ENCODE measurements around the gene TTC12.
"Not testable (repeated sequence)": the region's sequence is repeated elsewhere in the genome, so short reads cannot be mapped to it uniquely, and the experiment has no call there.

The TTC12 gene

GRCh38 chr11:113286009-113286408 lies 28.4 kb upstream of the TTC12 start:
- DNase-seq (ENCODE audit: low read depth, low spot score) = no peak

DNA sequence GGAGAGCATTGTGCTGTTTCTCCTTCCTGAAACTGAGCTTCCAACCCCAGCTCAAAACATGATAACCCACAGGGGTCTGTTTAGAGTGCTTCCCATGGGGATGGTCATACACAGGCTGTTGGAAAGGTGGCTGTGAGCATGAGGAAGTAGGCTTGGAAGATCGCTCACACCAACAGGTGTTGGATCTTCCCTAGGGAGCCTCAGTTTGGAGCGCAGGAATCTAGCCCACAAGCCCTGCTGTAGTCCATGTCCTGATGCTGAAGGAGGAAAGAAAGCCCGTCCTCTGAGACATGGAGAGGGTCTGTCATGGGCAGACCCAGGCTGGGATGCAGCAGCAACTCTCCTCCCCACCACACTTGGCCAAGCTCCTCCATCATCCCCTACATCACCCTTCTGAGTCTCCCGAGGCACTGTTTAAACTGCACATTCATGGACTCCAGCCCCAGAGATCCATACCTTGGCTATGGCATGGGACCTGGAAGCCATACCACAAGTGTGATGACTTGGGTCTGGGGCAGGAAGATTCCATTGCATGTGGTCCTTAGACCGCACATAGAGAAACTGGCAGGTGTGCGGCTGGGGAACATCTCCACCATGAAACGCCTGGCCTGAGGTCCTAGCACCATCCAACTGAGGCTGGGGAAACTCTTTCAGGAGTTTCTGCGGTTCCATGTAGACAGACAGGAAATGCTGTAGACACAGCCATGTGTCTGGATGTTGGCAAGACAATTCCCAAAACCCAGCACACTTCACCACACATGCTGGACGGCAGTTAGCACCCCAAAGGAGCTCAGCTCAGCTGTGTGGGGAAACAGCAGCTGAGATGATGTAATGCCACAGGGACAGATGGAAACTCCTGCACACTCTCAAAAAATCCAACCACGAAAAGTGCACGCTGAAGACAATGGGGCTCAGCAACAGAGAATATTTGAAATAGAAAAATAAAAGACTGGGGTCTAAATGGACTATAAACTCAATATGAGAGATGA lies 27.6 kb upstream of the TTC12 start:
- peak; percentile 22 for DNase-seq (ENCODE audit: low read depth, low spot score)

DNA sequence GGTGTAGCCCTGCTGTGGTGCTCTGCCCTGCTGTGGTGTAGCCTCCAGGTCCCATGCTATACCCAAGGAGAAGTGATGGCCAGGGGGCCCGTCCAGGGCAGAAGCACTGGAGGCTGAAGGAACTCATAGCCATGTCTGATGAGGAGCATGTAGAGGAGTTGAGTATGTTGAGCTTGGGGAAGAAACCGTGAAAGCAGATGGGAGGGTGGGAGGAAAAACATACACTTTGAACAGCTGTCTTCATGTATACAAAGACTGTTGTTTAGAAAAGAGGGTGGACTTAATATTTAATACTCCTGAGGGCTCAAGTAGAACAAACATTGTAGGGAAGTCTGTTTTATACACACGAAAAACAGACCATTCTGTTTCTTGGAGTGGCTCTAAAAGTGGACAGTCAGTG lies 26.6 kb upstream of the TTC12 start:
- no peak for DNase-seq (ENCODE audit: low read depth, low spot score)

GRCh38 chr11:113288286-113288863 lies 26.0 kb upstream of the TTC12 start:
- DNase-seq (ENCODE audit: low read depth, low spot score) = no peak

GRCh38 chr11:113289431-113290187 lies 24.8 kb upstream of the TTC12 start:
- peak; percentile 84 for DNase-seq (ENCODE audit: low read depth, low spot score)

DNA sequence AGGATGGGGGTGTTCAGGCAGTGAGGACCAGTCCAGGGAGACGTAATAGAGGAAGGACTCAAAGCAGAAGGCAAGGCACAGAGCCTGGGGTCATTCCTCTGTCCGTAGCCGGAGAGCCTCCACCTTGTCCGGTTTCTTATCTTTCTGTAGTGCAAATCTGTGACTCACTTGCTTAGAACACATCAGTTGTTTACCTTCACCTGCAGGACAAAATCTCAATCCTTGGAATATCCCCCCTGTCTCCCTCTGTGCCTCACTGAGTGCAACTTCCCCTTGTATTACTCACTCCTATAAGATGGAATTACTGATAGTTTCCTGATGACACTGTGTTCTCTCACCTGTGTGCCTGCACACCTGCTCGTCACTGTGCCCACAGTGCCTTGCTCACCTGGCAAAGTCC lies 20.4 kb upstream of the TTC12 start:
- no peak for DNase-seq (ENCODE audit: low read depth, low spot score)

- no peak for DNase-seq (ENCODE audit: low read depth, low spot score)
Observed at GRCh38 chr11:113295993-113296392, 18.4 kb upstream of the TTC12 start.

DNA sequence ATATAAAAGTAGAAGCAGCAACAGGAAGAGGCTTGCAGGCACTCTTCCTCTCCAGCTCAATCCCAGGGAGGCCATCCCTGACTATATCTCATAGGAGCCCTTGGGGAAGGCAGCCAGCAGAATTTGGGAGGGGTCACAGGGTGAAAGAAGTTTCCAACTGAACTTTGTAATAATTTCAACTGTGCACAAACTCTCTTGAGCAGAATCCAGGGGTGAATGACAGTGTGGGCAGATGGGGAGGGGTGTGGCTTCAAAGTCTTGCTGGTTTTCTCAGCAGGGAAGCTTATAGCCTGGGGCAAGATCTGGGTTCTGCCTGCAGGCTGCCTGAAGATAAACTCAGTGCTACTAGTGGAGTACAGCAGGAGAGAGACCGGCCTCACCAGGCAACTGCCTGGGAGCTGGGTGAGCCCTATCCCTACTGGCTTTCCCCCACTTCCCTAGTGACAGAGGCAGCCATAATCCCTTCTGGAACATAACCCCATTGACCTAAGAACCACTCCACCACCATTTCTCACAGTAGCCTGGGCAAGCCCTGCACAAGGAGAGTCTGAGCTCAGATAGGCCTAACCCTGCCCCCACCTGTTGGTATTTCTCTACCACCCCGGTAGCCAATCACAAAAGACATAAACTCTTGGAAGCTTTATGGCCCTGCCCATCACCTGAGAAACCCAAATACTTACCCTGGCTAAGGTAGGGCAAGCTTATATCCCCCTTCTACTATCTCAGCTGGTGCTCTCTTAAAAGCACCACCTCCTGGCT lies 17.8 kb upstream of the TTC12 start:
- no peak for DNase-seq (ENCODE audit: low read depth, low spot score)

GRCh38 chr11:113298496-113298895 lies 15.9 kb upstream of the TTC12 start:
- not testable (repeated sequence) for DNase-seq (ENCODE audit: low read depth, low spot score)

DNA sequence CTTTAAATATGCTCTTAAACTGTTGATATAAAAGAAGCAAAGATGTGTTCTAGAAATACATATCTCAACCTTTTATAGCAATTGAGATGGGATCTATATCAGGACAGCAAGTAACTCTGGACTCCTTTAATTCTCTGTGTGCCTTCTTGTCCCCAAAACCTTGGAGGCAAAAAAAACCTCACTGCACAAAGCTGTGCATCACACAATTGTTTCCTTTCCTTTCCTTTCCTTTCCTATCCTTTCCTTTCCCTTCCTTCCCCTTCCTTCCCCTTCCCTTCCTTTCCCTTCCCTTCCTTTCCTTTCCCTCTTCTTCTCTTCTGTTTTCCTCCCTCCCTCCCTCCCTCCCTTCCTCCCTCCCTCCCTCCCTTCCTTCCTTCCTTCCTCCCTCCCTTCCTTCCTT lies 9.5 kb upstream of the TTC12 start:
- DNase-seq (ENCODE audit: low read depth, low spot score) = no peak

DNA sequence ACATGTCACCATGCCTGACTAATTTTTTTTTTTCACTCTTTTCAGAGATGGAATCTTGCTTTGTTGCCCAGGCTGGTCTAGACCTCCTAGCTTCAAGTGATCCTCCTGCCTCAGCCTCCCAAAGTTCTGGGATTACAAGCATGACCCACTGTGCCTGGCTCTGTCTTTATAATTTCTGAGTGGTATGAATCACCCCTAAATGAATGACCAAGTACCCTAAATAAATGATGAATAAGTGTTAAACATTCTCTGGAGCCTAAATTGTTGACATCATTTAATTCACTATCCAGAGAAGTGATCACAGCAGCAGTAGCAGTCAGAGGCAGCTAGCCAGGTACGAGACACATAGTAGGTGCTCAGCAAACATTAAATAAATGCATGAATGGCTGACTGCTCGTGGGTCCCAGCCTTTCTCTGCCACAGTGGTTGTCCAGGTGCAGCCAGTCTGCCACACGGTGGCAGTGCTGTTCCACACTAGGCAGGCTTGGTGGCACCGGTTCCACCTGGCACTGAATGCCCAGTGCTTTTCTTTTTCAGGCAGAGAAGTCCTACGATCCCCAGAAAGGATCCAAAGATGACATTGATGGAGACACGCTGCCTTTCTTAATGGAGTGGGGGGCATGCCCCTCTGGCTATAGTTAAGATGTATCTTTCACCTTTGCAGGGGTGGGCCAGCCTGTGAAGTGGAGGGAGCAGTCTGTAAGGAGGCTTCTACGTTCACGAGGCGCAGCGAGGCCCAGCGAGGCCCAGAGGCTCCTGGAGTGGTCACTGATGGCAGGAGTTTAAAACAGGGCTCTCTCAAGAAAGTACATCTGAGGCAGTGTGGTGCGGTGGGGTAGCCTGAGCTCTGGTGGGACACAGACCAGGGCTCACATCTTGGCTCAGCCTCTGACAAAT lies 8.7 kb upstream of the TTC12 start:
- DNase-seq (ENCODE audit: low read depth, low spot score) = peak; percentile 90

DNA sequence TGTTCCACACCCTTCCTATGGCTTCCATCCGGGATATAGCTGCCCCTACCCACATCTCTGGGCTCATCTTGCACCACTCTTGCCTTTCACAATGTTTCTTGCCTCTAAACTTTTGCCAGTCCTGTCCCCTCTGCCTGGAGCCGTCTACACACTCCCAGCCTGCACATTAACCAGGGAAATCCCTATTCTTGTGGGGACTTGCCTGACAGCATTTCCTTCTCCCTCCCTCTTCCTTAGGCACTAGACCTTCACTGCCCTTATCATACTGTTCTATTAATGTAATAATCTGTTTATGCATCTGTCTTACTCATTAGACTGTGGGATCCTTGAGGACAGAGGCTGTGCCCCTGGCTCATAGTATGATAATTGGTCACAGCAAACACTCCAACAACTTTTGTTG lies 5.8 kb upstream of the TTC12 start:
- DNase-seq (ENCODE audit: low read depth, low spot score) = no peak

GRCh38 chr11:113311536-113311935 lies 2.8 kb upstream of the TTC12 start:
- peak; percentile 31 for DNase-seq (ENCODE audit: low read depth, low spot score)

GRCh38 chr11:113313601-113314000 lies 782 bp upstream of the TTC12 start:
- DNase-seq (ENCODE audit: low read depth, low spot score) = no peak

DNA sequence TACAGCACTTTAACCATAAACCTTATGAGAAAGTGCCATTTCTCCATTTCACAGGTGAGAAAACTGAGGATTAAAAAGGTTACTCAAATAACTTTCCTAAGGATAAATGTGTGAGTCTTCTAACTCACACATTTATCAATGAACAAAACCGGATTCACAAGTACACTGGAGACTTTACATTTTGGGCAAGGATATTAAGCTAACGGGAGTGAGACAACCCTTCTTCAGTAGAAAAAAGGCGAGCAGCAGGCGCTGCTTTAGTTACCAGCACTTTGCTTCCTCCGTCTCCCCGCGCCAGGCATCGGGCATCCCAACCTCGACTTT lies 356 bp upstream of the TTC12 start:
- no peak for DNase-seq (ENCODE audit: low read depth, low spot score)

GRCh38 chr11:113315811-113316210 lies 1.4 kb downstream of the TTC12 start:
- no peak for DNase-seq (ENCODE audit: low read depth, low spot score)

DNA sequence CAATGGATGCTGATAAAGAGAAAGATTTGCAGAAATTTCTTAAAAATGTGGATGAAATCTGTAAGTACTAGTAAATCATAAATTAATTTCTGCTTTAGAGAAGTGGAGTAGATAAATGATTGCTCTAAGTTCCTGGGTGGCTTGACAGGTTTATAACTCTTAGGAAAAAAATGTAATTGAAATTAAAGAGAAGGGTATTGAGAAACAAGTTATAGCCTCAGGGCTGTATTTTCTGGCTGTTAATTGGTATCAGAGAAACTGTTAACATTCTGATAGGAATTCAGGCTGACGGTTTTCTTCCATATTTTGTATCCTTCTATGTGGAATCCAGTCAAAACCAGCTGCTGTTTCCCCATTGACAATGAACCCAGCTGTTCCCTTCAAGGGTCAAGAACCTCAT lies 1.9 kb downstream of the TTC12 start:
- no peak for DNase-seq (ENCODE audit: low read depth, low spot score)

DNA sequence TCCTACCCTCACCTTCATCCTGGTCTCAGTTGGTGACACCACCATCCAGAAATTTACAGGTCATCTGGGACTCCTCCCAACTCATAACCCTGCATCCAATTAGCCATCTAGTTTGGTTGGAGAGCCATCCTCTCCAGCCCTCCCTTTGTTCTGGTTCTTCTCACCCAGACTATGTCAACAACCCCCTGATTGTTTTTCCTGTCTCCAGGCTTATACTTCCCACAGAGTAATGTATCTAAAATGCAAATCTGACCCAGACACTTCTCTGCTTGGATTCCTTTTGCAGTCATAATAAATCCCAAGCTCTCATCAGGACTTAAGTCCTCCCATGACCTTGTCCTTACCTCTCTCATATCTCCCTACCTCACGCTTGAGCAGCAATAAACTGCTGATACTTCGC lies 3.0 kb downstream of the TTC12 start:
- peak; percentile 31 for DNase-seq (ENCODE audit: low read depth, low spot score)

GRCh38 chr11:113319085-113319484 lies 4.7 kb downstream of the TTC12 start:
- no peak for DNase-seq (ENCODE audit: low read depth, low spot score)

DNA sequence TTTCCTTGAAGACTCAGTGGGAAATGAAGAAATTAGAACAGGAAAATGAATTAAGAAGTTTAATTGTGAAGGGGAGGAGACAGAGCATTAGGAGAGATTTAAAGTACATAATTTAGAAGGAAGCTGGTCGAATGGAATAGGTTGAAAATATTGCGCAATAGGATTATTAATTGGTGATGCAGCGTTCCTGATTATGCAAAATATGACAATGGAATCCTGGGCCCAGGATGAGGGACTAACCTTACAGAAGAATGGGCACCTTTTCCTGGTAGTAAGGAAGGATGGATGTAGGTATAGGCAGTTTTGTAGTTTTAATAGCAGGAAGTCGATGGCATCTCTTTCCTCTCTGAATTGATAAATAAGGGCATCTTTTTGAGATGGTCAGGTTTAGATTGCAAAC lies 7.8 kb downstream of the TTC12 start:
- DNase-seq (ENCODE audit: low read depth, low spot score) = no peak

DNA sequence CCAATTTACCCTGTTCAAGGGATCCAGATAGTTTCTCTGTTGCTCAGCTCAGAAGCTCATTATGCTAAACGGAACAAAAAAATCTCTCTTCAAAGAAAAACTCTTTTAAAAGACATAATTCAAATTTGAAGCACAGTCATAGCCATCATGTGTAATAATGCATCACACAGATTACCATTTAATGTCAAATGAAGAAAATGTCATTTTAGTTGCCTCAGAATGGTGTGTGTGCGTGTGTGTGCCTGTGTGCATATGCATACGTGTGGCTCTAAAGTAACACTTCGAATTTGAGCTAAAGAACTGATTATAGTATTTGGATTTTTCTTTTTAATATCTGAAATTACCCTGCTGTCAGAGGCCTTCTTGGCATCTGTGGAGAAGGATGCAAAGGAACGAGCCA lies 9.9 kb downstream of the TTC12 start:
- DNase-seq (ENCODE audit: low read depth, low spot score) = no peak

Measured in astrocyte of the hippocampus (primary cell).